ENCODE measurements around the gene NUDCD3. TPM values are rescaled to one million over a fixed set of nuclear protein-coding genes. Genes with fewer than 3 reads are reported as not detected.

Gene NUDCD3
- total RNA-seq, 2 donors from 2014 or later = 96.4 to 101 TPM

GRCh38 chr7:44476313-44476712, 14.1 kb downstream of the NUDCD3 start:
- ATAC-seq (replicated peaks) = no peak
- no peak overlapping the region for H3K4me3 Mint-ChIP-seq
- peaks cover 17% of the 10 kb centered on the region for H3K4me1 Mint-ChIP-seq
- no peaks in the 10 kb centered on the region for H3K27me3 Mint-ChIP-seq
- H3K36me3 Mint-ChIP-seq (ENCODE audit: low read depth) = peaks cover 98% of the 10 kb centered on the region
- no peaks in the 10 kb centered on the region for H3K9me3 Mint-ChIP-seq
- H3K27ac Mint-ChIP-seq = peak overlapping the region; percentile 73

DNA sequence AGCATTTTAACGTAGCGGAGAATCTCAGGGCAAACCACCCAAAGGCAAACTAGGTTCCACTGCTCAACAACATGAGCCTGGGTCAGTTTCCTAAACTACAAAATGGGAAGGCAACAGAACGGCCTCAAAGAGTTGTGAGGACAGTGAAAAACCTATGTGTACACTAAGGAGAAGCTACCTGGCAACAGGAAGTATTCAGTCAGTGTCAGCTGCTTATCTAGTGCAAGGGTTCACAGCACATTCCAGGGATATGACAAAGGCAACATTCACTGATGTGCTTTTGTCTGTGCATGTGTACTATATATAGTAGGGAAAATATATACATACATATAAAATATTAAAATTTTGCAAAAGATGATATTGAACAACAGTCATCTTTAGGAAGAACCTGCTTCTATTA, 17.2 kb downstream of the NUDCD3 start:
- H3K27ac Mint-ChIP-seq = no peak overlapping the region
- peaks cover 97% of the 10 kb centered on the region for H3K36me3 Mint-ChIP-seq (ENCODE audit: low read depth)
- no peak for ATAC-seq (replicated peaks)
- peaks cover 26% of the 10 kb centered on the region for H3K4me1 Mint-ChIP-seq
- no peak overlapping the region for H3K4me3 Mint-ChIP-seq
- H3K9me3 Mint-ChIP-seq = no peaks in the 10 kb centered on the region
- no peaks in the 10 kb centered on the region for H3K27me3 Mint-ChIP-seq

GRCh38 chr7:44472843-44473242, 17.6 kb downstream of the NUDCD3 start:
- H3K4me1 Mint-ChIP-seq = peaks cover 26% of the 10 kb centered on the region
- H3K36me3 Mint-ChIP-seq (ENCODE audit: low read depth) = peaks cover 97% of the 10 kb centered on the region
- no peak overlapping the region for H3K27ac Mint-ChIP-seq
- H3K4me3 Mint-ChIP-seq = no peak overlapping the region
- no peak for ATAC-seq (replicated peaks)
- H3K27me3 Mint-ChIP-seq = no peaks in the 10 kb centered on the region
- no peaks in the 10 kb centered on the region for H3K9me3 Mint-ChIP-seq

DNA sequence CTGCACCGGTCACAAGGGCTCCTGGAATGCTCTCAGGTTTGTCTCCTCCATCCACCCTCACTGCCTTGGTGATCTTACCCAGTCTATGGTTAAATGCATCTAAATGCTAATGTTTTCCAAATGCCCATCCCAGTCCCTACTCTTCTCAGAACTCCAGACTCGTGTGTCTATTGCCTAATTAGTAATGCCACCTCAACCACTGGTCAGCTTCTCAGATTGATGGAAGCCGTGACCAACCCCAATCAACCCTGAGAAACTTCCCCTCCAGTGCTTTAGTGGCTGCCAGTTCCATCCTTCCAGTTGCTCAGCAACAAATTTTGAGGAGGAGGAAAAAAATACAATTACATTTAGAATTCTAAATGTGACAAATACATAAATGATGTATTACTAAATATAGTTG, 18.6 kb downstream of the NUDCD3 start:
- peaks cover 31% of the 10 kb centered on the region for H3K4me1 Mint-ChIP-seq
- H3K27ac Mint-ChIP-seq = no peak overlapping the region
- H3K9me3 Mint-ChIP-seq = no peaks in the 10 kb centered on the region
- H3K27me3 Mint-ChIP-seq = no peaks in the 10 kb centered on the region
- no peak overlapping the region for H3K4me3 Mint-ChIP-seq
- ATAC-seq (replicated peaks) = no peak
- H3K36me3 Mint-ChIP-seq (ENCODE audit: low read depth) = peaks cover 98% of the 10 kb centered on the region

DNA sequence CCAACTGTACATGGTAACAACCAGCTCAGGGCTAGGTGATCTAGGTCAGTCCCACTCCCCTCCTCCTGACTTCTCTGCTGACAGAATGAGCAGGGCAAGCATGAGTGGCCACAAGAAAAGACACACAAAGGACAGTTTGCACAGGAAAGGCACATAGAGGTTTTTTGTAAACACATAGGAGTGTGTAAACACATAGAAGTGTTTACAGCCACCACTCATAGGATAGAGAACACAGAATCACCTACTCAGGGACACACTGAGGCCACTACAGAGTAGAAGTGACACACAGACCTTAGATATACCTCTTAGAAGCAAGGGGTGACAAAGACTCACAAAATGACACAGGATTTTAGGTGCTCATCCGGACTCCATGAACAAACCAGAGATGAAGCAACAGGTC, 19.0 kb downstream of the NUDCD3 start:
- peaks cover 32% of the 10 kb centered on the region for H3K4me1 Mint-ChIP-seq
- H3K4me3 Mint-ChIP-seq = no peak overlapping the region
- no peaks in the 10 kb centered on the region for H3K27me3 Mint-ChIP-seq
- no peak for ATAC-seq (replicated peaks)
- no peaks in the 10 kb centered on the region for H3K9me3 Mint-ChIP-seq
- no peak overlapping the region for H3K27ac Mint-ChIP-seq
- peaks cover 97% of the 10 kb centered on the region for H3K36me3 Mint-ChIP-seq (ENCODE audit: low read depth)

GRCh38 chr7:44470628-44471245, 19.7 kb downstream of the NUDCD3 start:
- Mint-ChIP-seq H3K4me3 (no peak overlapping the region), H3K4me1 (peaks cover 32% of the 10 kb centered on the region), H3K27ac (no peak overlapping the region), H3K9me3 (no peaks in the 10 kb centered on the region), H3K27me3 (no peaks in the 10 kb centered on the region), H3K36me3 (ENCODE audit: low read depth) (peaks cover 97% of the 10 kb centered on the region)
- no peak for ATAC-seq (replicated peaks)

DNA sequence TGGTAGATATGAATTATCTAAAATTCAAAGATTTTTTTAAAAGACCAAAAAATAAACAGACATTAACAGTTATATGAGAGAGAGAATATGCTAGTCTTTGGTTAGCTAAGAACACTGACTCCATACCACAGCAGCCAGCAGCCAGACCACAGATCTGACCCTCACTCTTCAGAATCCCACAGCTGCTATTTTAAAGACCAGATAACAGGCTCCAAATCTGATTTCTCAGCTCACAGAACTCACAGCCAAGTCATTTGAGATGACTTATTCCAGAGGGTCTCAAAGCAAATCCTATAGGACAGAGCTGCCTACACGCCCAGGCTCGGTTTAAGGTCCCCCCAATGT, 20.4 kb downstream of the NUDCD3 start:
- Mint-ChIP-seq H3K4me1 (peaks cover 32% of the 10 kb centered on the region), H3K9me3 (no peaks in the 10 kb centered on the region), H3K27ac (no peak overlapping the region), H3K27me3 (no peaks in the 10 kb centered on the region), H3K36me3 (ENCODE audit: low read depth) (peaks cover 97% of the 10 kb centered on the region), H3K4me3 (no peak overlapping the region)
- ATAC-seq (replicated peaks) = no peak

DNA sequence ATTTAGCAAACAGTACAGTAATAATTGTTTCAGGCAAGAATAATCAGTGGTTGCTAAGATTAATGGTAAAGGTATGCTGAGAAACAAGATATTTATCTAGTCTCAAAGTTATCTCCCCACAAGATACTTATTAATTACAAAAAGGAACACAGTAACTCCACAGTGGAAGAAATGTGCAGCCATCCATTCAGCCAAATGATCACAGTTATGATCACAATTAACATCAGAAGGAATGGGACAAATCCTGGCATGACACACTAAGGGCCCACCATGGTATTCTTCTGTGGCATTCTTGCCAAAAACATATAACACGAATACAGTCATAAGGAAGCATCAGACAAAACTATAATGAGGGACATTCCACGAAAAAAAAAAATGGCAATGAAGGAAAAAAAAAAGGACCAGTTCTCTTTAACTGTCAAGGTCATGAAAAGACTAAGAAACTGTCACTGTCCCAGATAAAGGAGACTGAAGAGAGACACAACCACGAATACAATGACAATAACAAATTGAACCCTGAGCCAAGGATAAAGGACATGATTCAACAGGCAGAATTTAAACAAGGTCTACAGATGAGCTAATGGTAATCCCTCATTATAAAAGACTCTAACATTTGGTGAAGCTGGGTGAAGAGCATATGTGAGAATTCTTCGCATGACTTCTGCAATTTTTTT, 20.9 kb downstream of the NUDCD3 start:
- ATAC-seq (replicated peaks) = no peak
- peaks cover 32% of the 10 kb centered on the region for H3K4me1 Mint-ChIP-seq
- no peaks in the 10 kb centered on the region for H3K27me3 Mint-ChIP-seq
- H3K27ac Mint-ChIP-seq = peak overlapping the region; percentile 23
- peaks cover 97% of the 10 kb centered on the region for H3K36me3 Mint-ChIP-seq (ENCODE audit: low read depth)
- no peak overlapping the region for H3K4me3 Mint-ChIP-seq
- H3K9me3 Mint-ChIP-seq = no peaks in the 10 kb centered on the region

DNA sequence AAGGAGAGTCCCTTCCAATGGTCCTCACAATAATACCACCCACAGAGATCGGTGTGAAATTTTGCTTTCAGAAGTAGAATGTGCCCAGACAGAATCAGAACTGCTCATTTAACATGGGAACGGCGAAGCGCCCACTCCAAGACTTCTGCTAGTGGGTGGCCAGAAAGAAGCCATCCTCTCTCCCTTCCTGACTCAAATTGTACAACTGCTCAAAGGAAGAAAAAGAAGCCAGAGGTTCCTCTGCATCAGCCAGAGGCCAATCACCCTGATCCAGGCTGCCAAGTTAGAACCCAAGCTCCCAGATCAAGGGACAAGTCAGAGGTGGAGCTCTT, 23.3 kb downstream of the NUDCD3 start:
- ATAC-seq (replicated peaks) = peak; percentile 11
- peaks cover 27% of the 10 kb centered on the region for H3K4me1 Mint-ChIP-seq
- H3K27ac Mint-ChIP-seq = peak overlapping the region; percentile 21
- peak overlapping the region; percentile 29 for H3K4me3 Mint-ChIP-seq
- peaks cover 86% of the 10 kb centered on the region for H3K36me3 Mint-ChIP-seq (ENCODE audit: low read depth)
- H3K27me3 Mint-ChIP-seq = no peaks in the 10 kb centered on the region
- H3K9me3 Mint-ChIP-seq = no peaks in the 10 kb centered on the region

GRCh38 chr7:44466300-44467216, 23.9 kb downstream of the NUDCD3 start:
- H3K4me1 Mint-ChIP-seq = peaks cover 27% of the 10 kb centered on the region
- H3K27ac Mint-ChIP-seq = peak overlapping the region; percentile 21
- peaks cover 82% of the 10 kb centered on the region for H3K36me3 Mint-ChIP-seq (ENCODE audit: low read depth)
- peaks cover 1% of the 10 kb centered on the region for H3K9me3 Mint-ChIP-seq
- H3K27me3 Mint-ChIP-seq = no peaks in the 10 kb centered on the region
- H3K4me3 Mint-ChIP-seq = peak overlapping the region; percentile 29
- peak; percentile 64 for ATAC-seq (replicated peaks)

GRCh38 chr7:44465490-44465889, 25.0 kb downstream of the NUDCD3 start:
- H3K4me1 Mint-ChIP-seq = peaks cover 31% of the 10 kb centered on the region
- peaks cover 81% of the 10 kb centered on the region for H3K36me3 Mint-ChIP-seq (ENCODE audit: low read depth)
- peaks cover 4% of the 10 kb centered on the region for H3K9me3 Mint-ChIP-seq
- peak overlapping the region; percentile 38 for H3K27ac Mint-ChIP-seq
- no peaks in the 10 kb centered on the region for H3K27me3 Mint-ChIP-seq
- H3K4me3 Mint-ChIP-seq = no peak overlapping the region
- no peak for ATAC-seq (replicated peaks)

DNA sequence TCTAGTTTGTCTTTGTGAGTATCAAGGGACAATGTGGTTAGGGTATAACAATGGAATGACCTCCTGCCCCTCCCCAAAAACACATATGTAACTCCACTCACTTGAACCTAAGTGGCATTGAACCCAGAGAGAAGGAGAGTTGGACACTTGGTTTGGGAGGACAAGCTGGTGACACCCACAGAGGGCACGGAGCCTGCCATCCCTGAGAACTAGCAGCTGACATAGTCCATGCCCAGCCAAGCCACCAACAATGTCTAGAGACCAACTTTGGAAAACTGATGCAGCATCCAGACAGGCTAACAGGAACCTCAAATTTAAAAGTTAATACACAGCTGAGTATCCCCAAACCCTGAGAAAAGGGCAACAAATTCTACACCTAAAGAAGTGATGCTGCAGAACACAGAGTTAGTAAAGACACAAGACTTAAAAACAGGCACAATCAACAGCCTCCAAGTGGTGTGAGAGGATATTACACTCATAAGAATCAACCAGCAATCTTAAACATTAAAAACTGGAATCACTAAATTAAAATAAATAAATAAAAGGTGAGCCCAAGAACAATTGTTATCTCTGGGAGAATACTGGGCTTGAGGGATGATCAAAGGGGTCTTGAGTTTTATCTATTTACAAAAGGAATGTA, 27.2 kb downstream of the NUDCD3 start:
- Mint-ChIP-seq H3K9me3 (peaks cover 4% of the 10 kb centered on the region), H3K4me3 (no peak overlapping the region), H3K27ac (no peak overlapping the region), H3K36me3 (ENCODE audit: low read depth) (peaks cover 78% of the 10 kb centered on the region), H3K4me1 (peaks cover 38% of the 10 kb centered on the region), H3K27me3 (no peaks in the 10 kb centered on the region)
- ATAC-seq (replicated peaks) = no peak

DNA sequence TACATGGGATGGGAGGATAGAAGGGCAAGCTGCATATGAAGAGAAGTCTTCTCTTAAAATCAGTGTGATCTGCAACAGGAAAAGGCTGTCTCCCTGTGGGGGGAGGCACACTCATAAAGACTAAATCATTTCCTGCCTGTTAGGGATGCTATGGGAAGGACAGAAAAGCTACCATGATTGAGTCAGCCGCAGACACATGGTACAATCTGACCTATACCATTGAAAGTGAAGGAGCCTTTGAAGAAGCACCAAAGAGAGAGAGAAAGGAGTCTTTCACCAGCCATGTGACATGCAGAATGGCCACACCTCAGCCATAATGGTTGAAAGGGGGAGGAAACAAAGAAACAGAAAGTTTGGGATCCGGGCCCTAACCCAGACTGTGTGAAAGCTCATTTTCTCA, 29.1 kb downstream of the NUDCD3 start:
- Mint-ChIP-seq H3K36me3 (ENCODE audit: low read depth) (peaks cover 73% of the 10 kb centered on the region), H3K27me3 (no peaks in the 10 kb centered on the region), H3K4me3 (peak overlapping the region; percentile 89), H3K9me3 (peaks cover 4% of the 10 kb centered on the region), H3K27ac (peak overlapping the region; percentile 91), H3K4me1 (peaks cover 40% of the 10 kb centered on the region)
- ATAC-seq (replicated peaks) = peak; percentile 88

DNA sequence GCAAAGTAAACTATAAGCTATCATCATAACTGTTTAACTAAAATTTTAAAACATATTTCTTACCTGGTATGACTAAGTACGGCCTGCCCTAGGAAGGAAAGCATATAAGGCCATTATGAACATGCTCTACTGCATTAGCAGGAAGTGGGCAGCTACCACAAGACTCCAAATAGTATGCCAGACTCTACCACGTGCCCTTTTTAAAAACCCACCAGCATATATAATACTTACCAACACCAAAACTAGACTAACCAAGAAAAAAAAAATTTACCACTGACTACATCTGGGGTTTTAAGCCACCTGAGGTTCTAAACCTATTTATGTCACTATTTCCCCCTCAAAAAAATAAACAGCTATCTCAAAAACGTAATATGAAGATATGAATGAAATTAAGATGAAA, 30.1 kb downstream of the NUDCD3 start:
- Mint-ChIP-seq H3K27ac (peak overlapping the region; percentile 91), H3K4me3 (peak overlapping the region; percentile 89), H3K4me1 (peaks cover 47% of the 10 kb centered on the region), H3K27me3 (no peaks in the 10 kb centered on the region), H3K36me3 (ENCODE audit: low read depth) (peaks cover 72% of the 10 kb centered on the region), H3K9me3 (peaks cover 4% of the 10 kb centered on the region)
- ATAC-seq (replicated peaks) = peak; percentile 90
